HG03060 (cell line): Measurements from ENCODE around the gene BPIFB3.
"Not testable (repeated sequence)": the region's sequence is repeated elsewhere in the genome, so short reads cannot be mapped to it uniquely, and the experiment has no call there.

Experiments
- ATAC-seq: cut with Tn5 transposase; IDR thresholded peaks from one replicate; pipeline ENCODE4 v1.9.1; 2021; ENCODE audit warnings: low read depth, moderate number of reproducible peaks; ENCODE audit not compliant: unreplicated experiment

BPIFB3 gene

GRCh38 chr20:33027769-33028751 lies 25.6 kb upstream of the BPIFB3 start:
- ATAC-seq: no peak

GRCh38 chr20:33028875-33029274 lies 24.8 kb upstream of the BPIFB3 start:
- ATAC-seq: no peak

- ATAC-seq: no peak
These were observed 23.6 kb upstream of the BPIFB3 start for GRCh38 chr20:33030076-33030475.

- no peak for ATAC-seq
These were observed 23.1 kb upstream of the BPIFB3 start for GRCh38 chr20:33030569-33030968.

- no peak for ATAC-seq
These were observed 22.2 kb upstream of the BPIFB3 start, which contains the start of gene BPIFB6 for GRCh38 chr20:33031531-33031930. TSS of gene BPIFB6 (plus strand) at chr20:33031648. CDS start at chr20:33031648, 0 bp downstream.

- no peak for ATAC-seq
These were observed 21.1 kb upstream of the BPIFB3 start for GRCh38 chr20:33032555-33032954.

GRCh38 chr20:33033381-33033780 lies 20.3 kb upstream of the BPIFB3 start:
- no peak for ATAC-seq

- no peak for ATAC-seq
These were observed 19.6 kb upstream of the BPIFB3 start for GRCh38 chr20:33034115-33034514.

GRCh38 chr20:33034901-33035492 lies 18.7 kb upstream of the BPIFB3 start:
- no peak for ATAC-seq

GRCh38 chr20:33037456-33037855 lies 16.2 kb upstream of the BPIFB3 start:
- no peak for ATAC-seq

- ATAC-seq: no peak
These were observed 15.5 kb upstream of the BPIFB3 start for GRCh38 chr20:33038243-33038642.

GRCh38 chr20:33042430-33042829 lies 11.3 kb upstream of the BPIFB3 start:
- ATAC-seq: no peak

GRCh38 chr20:33042983-33043730 lies 10.5 kb upstream of the BPIFB3 start:
- ATAC-seq: no peak

GRCh38 chr20:33043731-33044181 lies 9.9 kb upstream of the BPIFB3 start:
- ATAC-seq: no peak

GRCh38 chr20:33045129-33045721 lies 8.5 kb upstream of the BPIFB3 start:
- ATAC-seq: not testable (repeated sequence)

GRCh38 chr20:33046412-33046811 lies 7.3 kb upstream of the BPIFB3 start:
- no peak for ATAC-seq

- ATAC-seq: no peak
These were observed 2.4 kb upstream of the BPIFB3 start for GRCh38 chr20:33051333-33051732.

GRCh38 chr20:33054381-33054780 lies 678 bp downstream of the BPIFB3 start:
- no peak for ATAC-seq

- ATAC-seq: no peak
These were observed 1.1 kb downstream of the BPIFB3 start for GRCh38 chr20:33054791-33055190.

- no peak for ATAC-seq
These were observed 5.4 kb downstream of the BPIFB3 start for GRCh38 chr20:33059136-33059535.
